ENCODE data around the gene TMEM190. TPM values are rescaled to one million over a fixed set of nuclear protein-coding genes. Genes with fewer than 3 reads are reported as not detected.

TMEM190 gene
- total RNA-seq, 1 donor from 2014 or later = 2.2 TPM

- DNase-seq (ENCODE audit: low spot score in 2 of 2, unreplicated experiment in 2 of 2) = no peak
- Mint-ChIP-seq H3K36me3 (peaks cover 2% of the 10 kb centered on the region), H3K27ac (no peak overlapping the region), H3K4me3 (no peak overlapping the region), H3K9me3 (no peaks in the 10 kb centered on the region), H3K27me3 (ENCODE audit: low read depth) (peaks cover 10% of the 10 kb centered on the region), H3K4me1 (peaks cover 3% of the 10 kb centered on the region)
- TF ChIP-seq CTCF (IDR thresholded peaks at IDR 0.05; ENCODE audit: unreplicated experiment) = no peak
These were observed 14.2 kb upstream of the TMEM190 start for GRCh38 chr19:55362174-55362989.

- DNase-seq (ENCODE audit: low spot score in 2 of 2, unreplicated experiment in 2 of 2) = no peak
- H3K36me3 Mint-ChIP-seq = peaks cover 2% of the 10 kb centered on the region
- H3K27ac Mint-ChIP-seq = peak within 1 kb of the TSS; percentile 4
- no peaks in the 10 kb centered on the region for H3K9me3 Mint-ChIP-seq
- H3K4me1 Mint-ChIP-seq = peaks cover 3% of the 10 kb centered on the region
- H3K4me3 Mint-ChIP-seq = no peak within 1 kb of the TSS
- no peak for TF ChIP-seq CTCF (IDR thresholded peaks at IDR 0.05; ENCODE audit: unreplicated experiment)
- peaks cover 6% of the 10 kb centered on the region for H3K27me3 Mint-ChIP-seq (ENCODE audit: low read depth)
These were observed 13.5 kb upstream of the TMEM190 start, which contains the start of gene GARIN5B for GRCh38 chr19:55362990-55363716. GARIN5B (minus strand) TSS chr19:55363260; CDS start chr19:55363066, 194 bp downstream.

GRCh38 chr19:55365245-55365644 lies 11.4 kb upstream of the TMEM190 start:
- peaks cover 8% of the 10 kb centered on the region for H3K4me1 Mint-ChIP-seq
- no peaks in the 10 kb centered on the region for H3K9me3 Mint-ChIP-seq
- H3K4me3 Mint-ChIP-seq = no peak overlapping the region
- no peak overlapping the region for H3K27ac Mint-ChIP-seq
- no peak for TF ChIP-seq CTCF (IDR thresholded peaks at IDR 0.05; ENCODE audit: unreplicated experiment)
- H3K36me3 Mint-ChIP-seq = peaks cover 2% of the 10 kb centered on the region
- no peak for DNase-seq (ENCODE audit: low spot score in 2 of 2, unreplicated experiment in 2 of 2)
- peaks cover 12% of the 10 kb centered on the region for H3K27me3 Mint-ChIP-seq (ENCODE audit: low read depth)

- no peak for TF ChIP-seq CTCF (IDR thresholded peaks at IDR 0.05; ENCODE audit: unreplicated experiment)
- H3K9me3 Mint-ChIP-seq = no peaks in the 10 kb centered on the region
- H3K27me3 Mint-ChIP-seq (ENCODE audit: low read depth) = peaks cover 18% of the 10 kb centered on the region
- no peak for DNase-seq (ENCODE audit: low spot score in 2 of 2, unreplicated experiment in 2 of 2)
- H3K4me3 Mint-ChIP-seq = no peak overlapping the region
- peaks cover 2% of the 10 kb centered on the region for H3K36me3 Mint-ChIP-seq
- H3K4me1 Mint-ChIP-seq = peaks cover 15% of the 10 kb centered on the region
- H3K27ac Mint-ChIP-seq = no peak overlapping the region
These were observed 10.7 kb upstream of the TMEM190 start for GRCh38 chr19:55365964-55366363.

- H3K27ac Mint-ChIP-seq = no peak overlapping the region
- H3K27me3 Mint-ChIP-seq (ENCODE audit: low read depth) = peaks cover 27% of the 10 kb centered on the region
- H3K4me3 Mint-ChIP-seq = no peak overlapping the region
- no peak for DNase-seq (ENCODE audit: low spot score in 2 of 2, unreplicated experiment in 2 of 2)
- no peak for TF ChIP-seq CTCF (IDR thresholded peaks at IDR 0.05; ENCODE audit: unreplicated experiment)
- peaks cover 17% of the 10 kb centered on the region for H3K4me1 Mint-ChIP-seq
- no peaks in the 10 kb centered on the region for H3K9me3 Mint-ChIP-seq
- H3K36me3 Mint-ChIP-seq = peaks cover 2% of the 10 kb centered on the region
These were observed 9.8 kb upstream of the TMEM190 start for GRCh38 chr19:55366790-55367189.
